Right kidney (tissue), 1 donor: ENCODE data around the gene C2CD2L.
"Not testable (repeated sequence)": the region's sequence is repeated elsewhere in the genome, so short reads cannot be mapped to it uniquely, and the experiment has no call there.

Experiments used
- DNase-seq: peaks from one replicate; pipeline ENCODE4 v3.0.0-alpha.2; 2016

C2CD2L gene

GRCh38 chr11:119092880-119093842 lies 14.0 kb upstream of the C2CD2L start:
- no peak for DNase-seq

- peak; percentile 83 for DNase-seq
These were observed 13.0 kb upstream of the C2CD2L start for GRCh38 chr11:119093942-119094815.

GRCh38 chr11:119094816-119095065 lies 12.4 kb upstream of the C2CD2L start:
- no peak for DNase-seq

- DNase-seq, result peak; percentile 96
These were observed 11.9 kb upstream of the C2CD2L start for GRCh38 chr11:119095066-119095880.

DNA sequence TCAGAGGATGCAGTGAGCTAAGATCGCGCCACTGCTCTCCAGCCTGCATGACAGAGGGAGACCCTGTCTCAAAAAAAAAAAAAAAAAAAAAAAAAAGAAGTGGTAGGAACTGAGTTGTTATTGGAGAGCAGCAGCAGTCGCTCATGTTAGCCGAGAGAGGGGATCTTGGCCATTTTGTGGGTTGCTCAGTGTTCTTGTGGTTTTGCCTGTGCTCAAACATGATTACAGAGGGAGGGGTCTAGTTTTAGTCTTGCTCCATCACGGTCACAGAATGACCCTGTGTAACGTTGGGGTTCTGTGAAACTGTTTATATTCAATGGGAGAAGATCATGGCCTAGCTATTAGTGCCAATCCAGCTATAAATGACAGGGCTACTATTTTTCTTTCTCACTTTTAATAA lies 7.4 kb upstream of the C2CD2L start:
- DNase-seq, result no peak

- no peak for DNase-seq
These were observed 6.7 kb upstream of the C2CD2L start for GRCh38 chr11:119100246-119100970.

DNA sequence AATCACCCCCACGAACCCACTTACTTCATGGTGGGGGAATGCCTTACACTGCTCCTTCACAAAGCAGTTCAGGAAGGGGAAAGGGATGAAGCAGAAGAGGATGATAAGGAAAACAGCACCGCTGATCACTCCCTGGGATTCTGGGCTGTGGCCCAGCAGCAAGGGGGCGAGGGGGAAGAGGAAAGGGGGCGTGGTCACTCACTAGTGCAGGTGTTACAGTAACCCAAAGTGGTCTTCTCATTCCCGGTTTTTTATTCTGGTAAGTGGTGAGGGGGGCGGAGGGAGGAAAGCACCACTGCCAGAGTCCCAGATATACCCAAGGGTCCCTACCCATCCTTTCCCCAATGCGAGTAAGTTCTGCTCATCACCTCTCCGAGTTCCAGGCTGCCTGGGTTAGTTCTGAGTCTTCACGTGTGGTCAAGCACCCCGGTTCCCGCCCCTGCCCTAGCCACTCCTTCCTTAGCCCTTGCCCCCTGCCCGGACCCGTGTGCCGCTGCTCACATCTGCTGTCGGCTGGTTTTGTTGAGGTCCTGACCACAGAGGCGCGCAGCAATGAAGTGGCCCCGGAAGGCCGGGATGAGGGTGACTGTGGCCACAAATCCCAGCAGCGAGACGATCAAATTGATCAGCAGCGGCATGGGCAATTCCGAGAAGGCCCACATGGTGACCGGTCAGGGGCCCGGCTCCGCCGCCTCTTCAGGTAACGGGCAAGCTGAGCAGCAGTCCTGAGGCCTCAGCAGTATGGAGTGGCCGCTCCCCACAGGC lies 6.0 kb upstream of the C2CD2L start:
- DNase-seq, result no peak

DNA sequence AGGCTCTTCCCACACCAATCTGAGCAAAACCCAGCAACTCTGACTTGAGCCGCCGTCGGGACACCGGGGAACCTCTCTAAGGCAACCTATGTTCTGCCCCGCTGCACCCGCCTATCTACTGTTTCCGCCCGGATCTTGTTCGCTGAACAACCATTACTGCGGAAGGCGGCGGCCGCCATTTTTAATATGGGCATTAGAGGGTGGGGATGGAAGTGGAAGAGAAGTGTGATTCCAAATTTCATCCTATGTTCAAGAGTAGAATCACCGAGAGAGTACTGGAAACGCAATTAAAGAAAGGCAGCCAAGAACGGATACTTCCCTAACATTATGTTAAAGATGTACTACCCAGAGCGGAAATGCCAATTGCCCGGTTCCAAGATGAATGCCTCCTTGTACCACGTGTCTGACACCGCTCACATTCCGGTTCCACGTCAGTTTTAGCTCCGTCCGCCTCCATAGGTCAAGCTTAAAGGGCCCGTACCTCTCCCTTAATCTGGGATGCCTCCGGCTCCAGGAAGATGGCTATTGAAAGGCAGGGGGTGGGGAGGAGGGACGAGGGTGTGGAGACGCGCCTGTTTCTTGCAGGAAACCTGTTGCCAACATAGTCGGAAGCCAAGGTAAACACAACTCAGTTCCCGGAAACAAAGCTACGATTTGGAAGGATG lies 5.3 kb upstream of the C2CD2L start, which contains the start of gene DPAGT1:
DPAGT1 (minus strand) TSS at position 95 of the 665 bp plus-strand sequence. CDS start 198 bp downstream, outside the sequence.
- peak; percentile 97 for DNase-seq

DNA sequence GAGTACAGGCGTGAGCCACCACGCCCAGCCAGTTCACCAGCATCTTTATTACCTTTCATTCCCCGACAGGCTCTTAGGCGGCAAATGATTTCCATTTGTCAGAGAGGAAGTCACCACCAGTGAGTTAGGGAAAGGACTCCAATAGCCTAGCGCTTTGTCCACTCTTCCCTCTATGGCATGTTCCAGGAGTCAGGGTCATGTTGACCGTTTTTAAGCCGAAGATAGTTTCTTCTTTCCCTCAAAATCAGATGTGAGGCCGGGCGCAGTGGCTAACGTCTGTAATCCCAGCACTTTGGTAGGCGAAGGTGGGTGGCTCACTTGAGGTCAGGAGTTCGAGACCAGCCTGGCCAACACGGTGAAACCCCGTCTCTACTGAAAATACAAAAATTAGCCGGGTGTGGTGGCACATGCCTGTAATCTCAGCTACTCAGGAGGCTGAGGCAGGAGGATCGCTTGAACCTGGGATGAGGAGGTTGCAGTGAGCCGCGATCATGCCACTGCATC lies 3.9 kb upstream of the C2CD2L start:
- DNase-seq, result not testable (repeated sequence)

GRCh38 chr11:119103793-119104192 lies 3.4 kb upstream of the C2CD2L start:
- no peak for DNase-seq

GRCh38 chr11:119107538-119108145 lies 498 bp downstream of the C2CD2L start:
- DNase-seq, result peak; percentile 69

DNA sequence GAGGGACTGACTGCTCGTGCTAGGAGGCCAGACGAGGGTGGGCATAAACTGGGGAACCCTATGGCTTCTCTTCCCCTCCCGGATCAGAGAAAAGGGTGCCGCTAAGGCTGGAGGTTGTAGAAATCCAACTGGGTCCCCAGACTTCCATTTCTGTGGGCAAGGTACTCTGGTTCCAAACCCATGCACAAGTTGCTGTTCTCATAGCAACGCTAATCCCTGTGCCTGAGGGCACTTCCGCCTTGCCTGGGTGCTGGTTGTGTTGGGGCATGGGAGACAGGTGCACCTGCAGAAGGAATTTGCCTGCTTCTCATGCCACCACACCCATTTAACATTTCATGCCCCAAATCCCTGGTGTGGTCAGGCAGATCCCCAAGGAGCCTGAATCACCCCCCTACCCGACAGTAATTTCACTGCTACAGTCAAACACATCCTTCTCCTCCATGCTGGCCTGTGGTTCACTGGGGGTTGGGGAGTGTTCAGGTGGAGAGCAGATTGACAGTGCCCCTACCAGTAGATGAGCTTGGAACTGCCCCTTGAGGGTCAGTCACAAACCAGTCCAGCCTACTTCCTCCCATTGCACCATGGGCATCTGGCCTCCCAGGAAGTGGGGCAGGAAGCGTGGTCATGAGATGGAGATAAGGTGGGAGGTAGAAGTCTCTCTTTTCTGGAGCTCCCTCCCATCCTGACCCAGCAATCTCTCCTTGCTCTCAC lies 1.2 kb downstream of the C2CD2L start:
- peak; percentile 52 for DNase-seq

DNA sequence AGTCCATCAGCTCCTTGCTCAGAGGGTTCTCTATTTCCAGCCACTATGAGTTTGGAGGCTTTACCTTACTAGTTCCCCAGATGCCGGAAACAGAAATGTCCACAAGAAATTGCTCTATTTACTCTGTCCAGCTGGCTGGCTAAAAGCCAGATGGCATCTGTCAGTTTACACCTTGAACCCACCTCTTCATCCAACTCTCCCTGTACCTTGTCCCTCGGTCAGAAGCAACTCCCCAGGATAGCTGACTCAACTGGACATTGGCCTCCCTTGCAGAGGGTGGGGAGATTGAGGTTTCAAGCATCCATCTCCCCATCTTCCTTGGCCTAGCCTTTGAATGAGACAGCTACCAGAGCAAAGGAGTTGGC lies 1.7 kb downstream of the C2CD2L start:
- no peak for DNase-seq

GRCh38 chr11:119109843-119110242 lies 2.7 kb downstream of the C2CD2L start:
- no peak for DNase-seq

DNA sequence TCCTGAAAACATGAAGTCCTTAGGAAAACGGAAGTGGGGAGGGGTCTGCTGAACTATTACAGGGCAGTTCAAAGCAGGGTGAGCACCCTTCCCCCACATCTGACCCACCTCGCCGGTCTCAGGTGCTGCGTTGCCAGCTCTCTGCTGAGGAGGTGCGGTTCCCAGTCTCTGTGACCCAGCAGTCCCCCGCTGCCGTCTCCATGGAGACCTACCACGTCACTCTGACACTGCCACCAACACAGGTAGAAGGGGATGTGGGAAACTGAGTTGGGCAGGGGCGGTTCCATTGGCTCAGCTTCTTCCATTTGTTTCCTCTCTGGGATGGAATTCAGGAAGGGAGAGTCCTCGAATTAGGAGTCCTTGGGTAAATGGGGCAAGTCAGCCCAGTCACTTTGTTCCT lies 3.3 kb downstream of the C2CD2L start:
- no peak for DNase-seq

- DNase-seq, result no peak
These were observed 4.3 kb downstream of the C2CD2L start for GRCh38 chr11:119111361-119111925.

DNA sequence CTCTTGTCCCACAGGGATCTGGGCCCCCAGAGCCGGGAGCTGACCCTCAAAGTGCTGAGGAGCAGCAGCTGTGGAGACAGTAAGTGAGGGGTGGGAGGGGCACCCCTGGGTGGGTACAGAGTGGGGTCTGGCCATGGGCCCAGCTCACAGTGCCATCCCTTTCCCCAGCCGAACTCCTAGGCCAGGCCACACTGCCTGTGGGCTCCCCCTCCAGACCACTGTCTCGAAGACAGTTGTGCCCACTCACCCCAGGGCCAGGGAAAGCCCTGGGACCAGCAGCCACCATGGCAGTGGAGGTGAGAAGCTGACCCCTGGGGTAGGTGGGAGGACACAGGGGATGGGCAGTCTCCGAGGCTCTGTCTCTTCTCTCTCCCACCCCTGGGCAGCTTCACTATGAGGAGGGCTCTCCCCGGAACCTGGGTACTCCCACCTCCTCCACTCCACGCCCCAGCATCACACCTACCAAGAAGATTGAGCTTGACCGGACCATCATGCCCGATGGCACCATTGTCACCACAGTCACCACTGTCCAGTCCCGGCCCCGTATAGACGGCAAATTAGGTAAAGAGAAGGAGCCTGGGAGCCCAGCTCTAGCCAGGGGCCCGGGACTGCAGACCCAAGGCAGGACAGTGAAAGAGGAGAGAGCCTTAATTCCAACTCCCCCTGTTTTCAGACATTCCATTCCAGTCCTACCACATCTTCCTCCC lies 5.3 kb downstream of the C2CD2L start:
- no peak for DNase-seq

GRCh38 chr11:119113716-119114115 lies 6.6 kb downstream of the C2CD2L start:
- no peak for DNase-seq
